ENCODE results near the gene SCP2.

SCP2 gene

DNA sequence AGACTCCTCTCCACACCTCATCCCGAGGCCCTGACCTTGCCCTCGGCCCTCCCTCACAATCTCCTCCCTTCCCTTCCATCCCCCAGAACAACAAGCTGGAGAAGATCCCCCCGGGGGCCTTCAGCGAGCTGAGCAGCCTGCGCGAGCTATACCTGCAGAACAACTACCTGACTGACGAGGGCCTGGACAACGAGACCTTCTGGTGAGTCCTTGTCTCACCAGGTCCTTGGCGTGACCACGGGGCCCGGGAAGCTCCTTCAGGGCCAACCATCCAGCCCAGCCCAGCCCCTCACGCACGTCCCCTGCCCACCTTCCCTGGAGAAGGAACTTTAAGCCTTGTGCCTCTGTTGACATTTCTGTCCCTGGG, 150.5 kb downstream of the SCP2 start:
- no peak overlapping the region for H3K27ac ChIP-seq (ENCODE audit: low read depth, low read length)
- H3K27me3 ChIP-seq (ENCODE audit: control insufficient read depth in 1 of 2, insufficient read depth in 2 of 2, low read length in 2 of 2) = no peaks in the 10 kb centered on the region
- H3K4me1 ChIP-seq (ENCODE audit: insufficient read depth, low read length) = no peaks in the 10 kb centered on the region
- H3K9me3 ChIP-seq (ENCODE audit: low read length) = no peaks in the 10 kb centered on the region
- peaks cover 46% of the 10 kb centered on the region for H3K36me3 ChIP-seq (ENCODE audit: insufficient read depth, low read length)
- H3K4me3 ChIP-seq (ENCODE audit: low read depth in 1 of 2, low read length in 2 of 2) = no peak overlapping the region
- H3K9ac ChIP-seq (ENCODE audit: low read length) = no peak overlapping the region

DNA sequence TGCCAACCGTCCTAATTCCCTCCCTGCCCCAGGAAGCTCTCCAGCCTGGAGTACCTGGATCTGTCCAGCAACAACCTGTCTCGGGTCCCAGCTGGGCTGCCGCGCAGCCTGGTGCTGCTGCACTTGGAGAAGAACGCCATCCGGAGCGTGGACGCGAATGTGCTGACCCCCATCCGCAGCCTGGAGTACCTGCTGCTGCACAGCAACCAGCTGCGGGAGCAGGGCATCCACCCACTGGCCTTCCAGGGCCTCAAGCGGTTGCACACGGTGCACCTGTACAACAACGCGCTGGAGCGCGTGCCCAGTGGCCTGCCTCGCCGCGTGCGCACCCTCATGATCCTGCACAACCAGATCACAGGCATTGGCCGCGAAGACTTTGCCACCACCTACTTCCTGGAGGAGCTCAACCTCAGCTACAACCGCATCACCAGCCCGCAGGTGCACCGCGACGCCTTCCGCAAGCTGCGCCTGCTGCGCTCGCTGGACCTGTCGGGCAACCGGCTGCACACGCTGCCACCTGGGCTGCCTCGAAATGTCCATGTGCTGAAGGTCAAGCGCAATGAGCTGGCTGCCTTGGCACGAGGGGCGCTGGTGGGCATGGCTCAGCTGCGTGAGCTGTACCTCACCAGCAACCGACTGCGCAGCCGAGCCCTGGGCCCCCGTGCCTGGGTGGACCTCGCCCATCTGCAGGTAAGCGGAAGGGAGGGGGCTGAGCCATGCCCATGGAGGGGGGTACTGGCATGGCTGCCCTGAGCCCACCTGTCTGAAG, 151.4 kb downstream of the SCP2 start:
- no peaks in the 10 kb centered on the region for H3K27me3 ChIP-seq (ENCODE audit: control insufficient read depth in 1 of 2, insufficient read depth in 2 of 2, low read length in 2 of 2)
- H3K9me3 ChIP-seq (ENCODE audit: low read length) = no peaks in the 10 kb centered on the region
- H3K4me3 ChIP-seq (ENCODE audit: low read depth in 1 of 2, low read length in 2 of 2) = no peak overlapping the region
- peaks cover 55% of the 10 kb centered on the region for H3K36me3 ChIP-seq (ENCODE audit: insufficient read depth, low read length)
- H3K4me1 ChIP-seq (ENCODE audit: insufficient read depth, low read length) = no peaks in the 10 kb centered on the region
- H3K9ac ChIP-seq (ENCODE audit: low read length) = no peak overlapping the region
- H3K27ac ChIP-seq (ENCODE audit: low read depth, low read length) = no peak overlapping the region

DNA sequence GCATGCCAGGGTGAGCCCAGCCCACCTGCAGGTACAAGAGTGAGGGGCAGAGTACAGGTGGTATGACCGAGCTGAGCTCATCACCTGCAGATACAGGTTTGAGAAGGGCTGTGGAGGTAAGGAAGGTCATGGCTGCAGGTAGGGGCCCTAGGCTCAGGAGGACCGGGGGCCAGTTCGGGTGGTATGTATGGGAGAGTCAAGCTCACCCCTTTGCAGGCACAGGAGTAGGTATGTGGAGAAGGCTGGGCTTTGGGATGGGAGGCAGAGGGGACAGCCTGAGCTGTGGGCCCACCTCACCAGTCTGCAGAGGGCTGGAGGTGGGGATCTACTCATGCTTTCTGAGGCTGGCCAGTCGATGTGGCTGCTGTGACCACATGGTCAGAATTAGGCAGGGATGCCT, 152.2 kb downstream of the SCP2 start:
- Histone ChIP-seq H3K36me3 (ENCODE audit: insufficient read depth, low read length) (peaks cover 61% of the 10 kb centered on the region), H3K27ac (ENCODE audit: low read depth, low read length) (no peak overlapping the region), H3K9ac (ENCODE audit: low read length) (no peak overlapping the region), H3K4me3 (ENCODE audit: low read depth in 1 of 2, low read length in 2 of 2) (no peak overlapping the region), H3K27me3 (ENCODE audit: control insufficient read depth in 1 of 2, insufficient read depth in 2 of 2, low read length in 2 of 2) (no peaks in the 10 kb centered on the region), H3K4me1 (ENCODE audit: insufficient read depth, low read length) (no peaks in the 10 kb centered on the region), H3K9me3 (ENCODE audit: low read length) (no peaks in the 10 kb centered on the region)

DNA sequence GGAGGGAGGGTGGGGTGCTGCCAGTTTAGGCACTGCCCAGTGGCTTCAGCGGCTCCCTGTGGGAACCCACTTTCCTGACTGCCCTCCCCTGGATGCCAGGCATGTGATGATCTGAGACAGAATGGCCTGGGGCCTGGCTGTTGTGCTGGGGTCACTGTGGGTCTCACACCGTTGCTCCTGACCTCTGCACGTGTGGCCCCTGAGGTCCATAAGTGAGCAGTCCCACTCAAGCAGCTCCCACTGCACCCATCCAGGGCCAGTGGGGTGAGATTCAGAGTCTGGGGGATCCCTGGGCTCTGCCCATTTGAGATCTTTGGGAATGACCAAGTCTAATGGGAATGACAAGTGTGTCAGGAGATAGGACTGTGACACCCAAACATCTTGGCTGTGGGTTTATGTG, 153.0 kb downstream of the SCP2 start:
- H3K4me3 ChIP-seq (ENCODE audit: low read depth in 1 of 2, low read length in 2 of 2) = no peak overlapping the region
- peaks cover 67% of the 10 kb centered on the region for H3K36me3 ChIP-seq (ENCODE audit: insufficient read depth, low read length)
- H3K9ac ChIP-seq (ENCODE audit: low read length) = no peak overlapping the region
- no peaks in the 10 kb centered on the region for H3K9me3 ChIP-seq (ENCODE audit: low read length)
- no peaks in the 10 kb centered on the region for H3K4me1 ChIP-seq (ENCODE audit: insufficient read depth, low read length)
- H3K27me3 ChIP-seq (ENCODE audit: control insufficient read depth in 1 of 2, insufficient read depth in 2 of 2, low read length in 2 of 2) = no peaks in the 10 kb centered on the region
- no peak overlapping the region for H3K27ac ChIP-seq (ENCODE audit: low read depth, low read length)

DNA sequence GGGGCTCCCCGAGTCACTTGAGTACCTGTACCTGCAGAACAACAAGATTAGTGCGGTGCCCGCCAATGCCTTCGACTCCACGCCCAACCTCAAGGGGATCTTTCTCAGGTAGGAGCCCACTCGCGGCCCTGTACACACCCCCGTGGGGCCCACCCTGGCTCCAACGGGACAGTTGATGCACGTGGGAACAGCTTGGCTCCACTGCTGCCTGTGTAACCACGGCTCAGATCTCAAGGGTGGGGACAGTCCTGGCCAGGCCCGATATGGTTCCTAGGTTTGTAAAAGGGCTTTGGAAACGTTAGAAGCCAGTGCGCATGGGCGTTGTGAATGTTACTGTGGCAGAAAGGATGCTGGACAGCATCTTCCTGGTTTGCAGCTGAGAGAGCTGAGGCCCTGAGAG, 153.7 kb downstream of the SCP2 start:
- Histone ChIP-seq H3K9ac (ENCODE audit: low read length) (no peak overlapping the region), H3K9me3 (ENCODE audit: low read length) (no peaks in the 10 kb centered on the region), H3K27me3 (ENCODE audit: control insufficient read depth in 1 of 2, insufficient read depth in 2 of 2, low read length in 2 of 2) (no peaks in the 10 kb centered on the region), H3K36me3 (ENCODE audit: insufficient read depth, low read length) (peaks cover 70% of the 10 kb centered on the region), H3K27ac (ENCODE audit: low read depth, low read length) (no peak overlapping the region), H3K4me1 (ENCODE audit: insufficient read depth, low read length) (no peaks in the 10 kb centered on the region), H3K4me3 (ENCODE audit: low read depth in 1 of 2, low read length in 2 of 2) (no peak overlapping the region)

DNA sequence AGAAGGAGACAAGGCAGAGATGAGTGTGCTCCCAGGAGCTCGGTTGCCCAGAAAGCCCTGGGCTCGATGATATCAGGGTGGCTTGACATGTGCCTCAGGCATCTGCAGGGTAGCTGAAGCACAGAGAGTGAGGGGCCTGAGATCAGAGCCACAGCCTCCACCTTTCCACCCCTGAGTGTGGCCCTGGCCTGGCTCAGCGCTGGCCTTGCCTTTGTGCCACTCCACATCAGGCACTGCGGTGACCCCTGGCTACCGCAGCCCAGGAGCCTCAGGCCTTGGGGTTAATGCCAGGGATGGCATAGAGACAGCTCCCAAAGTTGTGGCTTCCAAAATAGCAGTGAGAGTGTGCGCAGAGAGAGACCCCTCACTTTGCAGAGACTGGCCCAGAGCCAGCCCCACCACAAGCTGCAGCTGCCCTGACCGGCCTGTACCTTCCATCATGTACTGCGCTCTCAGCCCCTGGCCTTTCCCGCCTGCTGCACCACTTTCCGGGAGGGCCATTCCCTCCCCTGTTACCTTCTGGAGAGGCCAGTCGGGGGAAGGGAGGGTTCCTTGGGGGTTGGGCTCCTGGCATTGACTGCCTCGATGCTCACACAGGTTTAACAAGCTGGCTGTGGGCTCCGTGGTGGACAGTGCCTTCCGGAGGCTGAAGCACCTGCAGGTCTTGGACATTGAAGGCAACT, 154.4 kb downstream of the SCP2 start:
- H3K27ac ChIP-seq (ENCODE audit: low read depth, low read length) = no peak overlapping the region
- H3K4me1 ChIP-seq (ENCODE audit: insufficient read depth, low read length) = peaks cover 5% of the 10 kb centered on the region
- H3K9ac ChIP-seq (ENCODE audit: low read length) = no peak overlapping the region
- no peak overlapping the region for H3K4me3 ChIP-seq (ENCODE audit: low read depth in 1 of 2, low read length in 2 of 2)
- H3K36me3 ChIP-seq (ENCODE audit: insufficient read depth, low read length) = peaks cover 77% of the 10 kb centered on the region
- H3K27me3 ChIP-seq (ENCODE audit: control insufficient read depth in 1 of 2, insufficient read depth in 2 of 2, low read length in 2 of 2) = no peaks in the 10 kb centered on the region
- no peaks in the 10 kb centered on the region for H3K9me3 ChIP-seq (ENCODE audit: low read length)

DNA sequence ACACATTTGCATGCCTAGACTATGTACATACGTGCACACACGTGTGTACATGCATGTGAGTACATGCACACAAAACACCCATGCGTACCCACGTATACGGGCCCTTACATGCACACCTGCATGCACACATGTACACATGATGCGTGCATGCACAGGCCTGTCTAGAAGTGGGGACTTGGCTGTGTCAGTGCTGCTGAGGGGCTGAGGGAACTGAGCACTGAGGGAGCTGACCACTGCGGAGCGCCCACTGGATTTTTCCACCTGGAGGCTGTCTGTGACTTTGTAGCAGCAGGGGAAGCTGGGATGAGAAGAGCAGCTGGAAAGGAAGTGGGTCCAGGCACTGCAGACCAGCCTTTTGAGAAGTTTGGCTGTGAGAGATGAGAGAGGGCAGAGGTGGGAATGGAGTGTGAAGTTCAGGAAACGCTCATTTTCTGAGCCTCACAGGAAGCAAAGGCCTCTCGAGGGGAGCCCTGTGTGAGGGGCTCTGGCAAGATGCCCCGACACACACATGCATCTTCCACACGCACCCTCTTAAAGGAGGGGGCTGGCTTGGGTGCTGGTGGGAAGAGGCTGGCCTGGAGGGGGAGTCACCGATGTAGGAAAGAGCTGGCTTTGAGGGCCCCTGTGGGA, 155.9 kb downstream of the SCP2 start:
- H3K27ac ChIP-seq (ENCODE audit: low read depth, low read length) = no peak overlapping the region
- H3K4me1 ChIP-seq (ENCODE audit: insufficient read depth, low read length) = peaks cover 7% of the 10 kb centered on the region
- peaks cover 73% of the 10 kb centered on the region for H3K36me3 ChIP-seq (ENCODE audit: insufficient read depth, low read length)
- H3K9me3 ChIP-seq (ENCODE audit: low read length) = no peaks in the 10 kb centered on the region
- H3K4me3 ChIP-seq (ENCODE audit: low read depth in 1 of 2, low read length in 2 of 2) = no peak overlapping the region
- H3K27me3 ChIP-seq (ENCODE audit: control insufficient read depth in 1 of 2, insufficient read depth in 2 of 2, low read length in 2 of 2) = no peaks in the 10 kb centered on the region
- H3K9ac ChIP-seq (ENCODE audit: low read length) = no peak overlapping the region

DNA sequence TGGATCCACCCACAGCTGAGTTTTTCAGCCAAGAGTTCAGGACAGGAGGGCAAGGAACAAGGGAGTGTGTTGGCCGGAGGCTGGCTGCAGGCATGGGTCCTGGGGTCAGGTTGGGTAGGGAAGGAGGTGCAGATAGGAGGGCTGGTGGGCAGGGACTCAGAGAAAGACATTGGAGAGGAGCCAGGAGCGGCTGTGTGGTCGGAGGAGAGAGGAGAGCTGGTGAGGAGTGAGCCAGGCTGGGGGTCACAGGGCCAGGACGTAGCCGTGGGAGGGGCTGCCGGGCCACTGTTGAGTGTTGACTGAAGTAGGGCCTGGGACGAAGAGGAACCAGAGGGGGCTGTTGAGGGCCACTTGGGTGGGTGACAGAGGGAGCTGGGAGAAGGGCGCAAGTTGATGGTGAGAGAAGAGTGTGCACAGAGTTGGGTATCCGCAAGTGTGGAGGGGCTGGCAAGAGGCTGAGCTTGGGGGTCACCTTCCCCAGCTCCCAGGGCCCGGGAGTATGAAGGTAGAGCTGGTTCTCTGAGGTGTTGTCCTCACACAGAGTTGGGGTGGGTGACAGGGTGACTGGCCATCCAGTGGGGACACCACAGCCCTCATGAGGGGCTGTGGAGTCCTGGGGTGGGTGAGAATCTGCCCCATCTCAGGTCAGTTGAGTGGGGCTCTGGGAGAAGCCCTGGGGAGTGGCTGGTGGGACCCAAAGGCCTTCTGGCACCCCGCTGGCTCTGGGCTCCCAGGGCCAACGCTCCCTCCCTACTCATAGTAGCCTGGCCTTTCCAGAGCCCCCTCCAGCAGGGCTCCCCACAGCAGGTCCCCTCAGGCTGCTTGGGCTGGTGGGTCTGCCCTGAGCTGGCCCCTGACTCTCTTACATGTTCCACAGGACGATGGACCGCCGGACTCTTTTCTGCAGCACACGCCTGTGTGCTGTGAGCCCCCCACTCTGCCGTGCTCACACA, 156.8 kb downstream of the SCP2 start:
- no peaks in the 10 kb centered on the region for H3K27me3 ChIP-seq (ENCODE audit: control insufficient read depth in 1 of 2, insufficient read depth in 2 of 2, low read length in 2 of 2)
- no peak overlapping the region for H3K9ac ChIP-seq (ENCODE audit: low read length)
- H3K4me3 ChIP-seq (ENCODE audit: low read depth in 1 of 2, low read length in 2 of 2) = no peak overlapping the region
- no peak overlapping the region for H3K27ac ChIP-seq (ENCODE audit: low read depth, low read length)
- H3K4me1 ChIP-seq (ENCODE audit: insufficient read depth, low read length) = peaks cover 7% of the 10 kb centered on the region
- peaks cover 63% of the 10 kb centered on the region for H3K36me3 ChIP-seq (ENCODE audit: insufficient read depth, low read length)
- H3K9me3 ChIP-seq (ENCODE audit: low read length) = no peaks in the 10 kb centered on the region

DNA sequence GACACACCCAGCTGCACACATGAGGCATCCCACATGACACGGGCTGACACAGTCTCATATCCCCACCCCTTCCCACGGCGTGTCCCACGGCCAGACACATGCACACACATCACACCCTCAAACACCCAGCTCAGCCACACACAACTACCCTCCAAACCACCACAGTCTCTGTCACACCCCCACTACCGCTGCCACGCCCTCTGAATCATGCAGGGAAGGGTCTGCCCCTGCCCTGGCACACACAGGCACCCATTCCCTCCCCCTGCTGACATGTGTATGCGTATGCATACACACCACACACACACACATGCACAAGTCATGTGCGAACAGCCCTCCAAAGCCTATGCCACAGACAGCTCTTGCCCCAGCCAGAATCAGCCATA, 157.5 kb downstream of the SCP2 start:
- no peaks in the 10 kb centered on the region for H3K9me3 ChIP-seq (ENCODE audit: low read length)
- no peak overlapping the region for H3K9ac ChIP-seq (ENCODE audit: low read length)
- no peaks in the 10 kb centered on the region for H3K27me3 ChIP-seq (ENCODE audit: control insufficient read depth in 1 of 2, insufficient read depth in 2 of 2, low read length in 2 of 2)
- H3K4me3 ChIP-seq (ENCODE audit: low read depth in 1 of 2, low read length in 2 of 2) = no peak overlapping the region
- peaks cover 57% of the 10 kb centered on the region for H3K36me3 ChIP-seq (ENCODE audit: insufficient read depth, low read length)
- no peak overlapping the region for H3K27ac ChIP-seq (ENCODE audit: low read depth, low read length)
- peaks cover 7% of the 10 kb centered on the region for H3K4me1 ChIP-seq (ENCODE audit: insufficient read depth, low read length)

DNA sequence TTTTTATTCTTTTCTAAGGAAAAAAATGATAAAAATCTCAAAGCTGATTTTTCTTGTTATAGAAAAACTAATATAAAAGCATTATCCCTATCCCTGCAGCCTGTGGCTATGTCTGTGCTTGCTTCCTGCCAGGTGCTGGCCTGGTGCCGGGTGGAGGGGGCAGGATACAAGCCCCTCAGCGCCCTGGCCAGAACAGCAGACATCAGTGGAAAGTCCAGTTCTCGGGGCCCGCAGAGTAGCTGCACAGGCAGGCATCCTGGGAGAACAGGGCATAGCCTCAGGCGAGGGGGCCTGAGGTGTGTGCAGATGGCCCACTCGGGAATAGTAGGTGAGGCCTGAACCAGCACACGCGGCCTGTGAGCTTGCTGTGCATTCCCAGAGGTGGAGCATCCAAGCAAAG, 158.3 kb downstream of the SCP2 start:
- H3K4me1 ChIP-seq (ENCODE audit: insufficient read depth, low read length) = peaks cover 7% of the 10 kb centered on the region
- H3K9ac ChIP-seq (ENCODE audit: low read length) = no peak overlapping the region
- H3K27me3 ChIP-seq (ENCODE audit: control insufficient read depth in 1 of 2, insufficient read depth in 2 of 2, low read length in 2 of 2) = no peaks in the 10 kb centered on the region
- H3K27ac ChIP-seq (ENCODE audit: low read depth, low read length) = no peak overlapping the region
- H3K9me3 ChIP-seq (ENCODE audit: low read length) = no peaks in the 10 kb centered on the region
- peaks cover 53% of the 10 kb centered on the region for H3K36me3 ChIP-seq (ENCODE audit: insufficient read depth, low read length)
- H3K4me3 ChIP-seq (ENCODE audit: low read depth in 1 of 2, low read length in 2 of 2) = no peak overlapping the region

DNA sequence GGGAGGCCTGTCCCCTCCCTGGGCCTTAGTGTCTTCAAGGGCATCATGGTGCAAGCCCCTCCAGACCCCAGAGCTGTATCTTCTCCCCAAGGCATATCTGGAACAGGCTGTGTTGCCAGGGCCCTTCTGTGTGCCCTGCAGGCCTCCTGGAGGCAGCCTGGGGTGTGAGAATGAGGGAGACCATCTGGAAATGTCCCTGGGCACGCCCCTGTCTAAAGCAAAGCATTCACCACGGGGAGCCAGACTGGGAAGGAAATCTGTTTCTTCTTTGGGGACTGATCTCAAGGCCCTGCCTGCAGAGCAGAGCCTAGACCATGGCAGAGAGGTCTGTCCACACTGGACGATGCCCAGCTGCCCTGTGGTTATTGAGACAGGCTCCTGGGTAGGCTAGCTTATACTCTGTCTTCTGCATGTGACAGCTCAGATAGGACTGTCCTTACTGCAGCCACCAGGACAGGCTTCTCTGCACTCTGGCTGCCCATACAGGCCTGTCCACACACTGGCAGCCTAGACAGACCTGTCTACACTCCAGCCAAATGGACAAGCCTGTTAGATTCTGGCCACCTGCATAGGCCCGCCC, 159.5 kb downstream of the SCP2 start:
- no peaks in the 10 kb centered on the region for H3K9me3 ChIP-seq (ENCODE audit: low read length)
- H3K4me1 ChIP-seq (ENCODE audit: insufficient read depth, low read length) = peaks cover 7% of the 10 kb centered on the region
- no peaks in the 10 kb centered on the region for H3K27me3 ChIP-seq (ENCODE audit: control insufficient read depth in 1 of 2, insufficient read depth in 2 of 2, low read length in 2 of 2)
- H3K9ac ChIP-seq (ENCODE audit: low read length) = no peak overlapping the region
- H3K36me3 ChIP-seq (ENCODE audit: insufficient read depth, low read length) = peaks cover 41% of the 10 kb centered on the region
- H3K4me3 ChIP-seq (ENCODE audit: low read depth in 1 of 2, low read length in 2 of 2) = no peak overlapping the region
- no peak overlapping the region for H3K27ac ChIP-seq (ENCODE audit: low read depth, low read length)
